Parathyroid adenoma (tissue), 2 donors: Measurements from ENCODE around the gene MKLN1.

Experiments used
- H2AFZ ChIP-seq: fragments of 300-600 bp; sonication (generic); one replicate; pipeline ENCODE4 v1.7.0; 2017; ENCODE audit warnings: antibody characterized with exemption, mild to moderate bottlenecking
- H3K27ac ChIP-seq: fragments of 300-600 bp; sonication (generic); one replicate; pipeline ENCODE4 v1.7.0; 2017
- H3K27me3 ChIP-seq: fragments of 300-600 bp; sonication (generic); one replicate; pipeline ENCODE4 v1.7.0; 2017; ENCODE audit warnings: low read length; ENCODE audit not compliant: control insufficient read depth, insufficient read depth
- H3K36me3 ChIP-seq: fragments of 300-600 bp; sonication (generic); one replicate; pipeline ENCODE4 v1.7.0; 2017; ENCODE audit warnings: low read length; ENCODE audit not compliant: control insufficient read depth, insufficient read depth
- H3K4me1 ChIP-seq: fragments of 300-600 bp; sonication (generic); one replicate; pipeline ENCODE4 v1.7.0; 2017; ENCODE audit warnings: control low read depth
- H3K4me2 ChIP-seq: fragments of 300-600 bp; sonication (generic); one replicate; pipeline ENCODE4 v1.7.0; 2017; ENCODE audit warnings: low read length
- H3K4me3 ChIP-seq: fragments of 300-600 bp; sonication (generic); one replicate; pipeline ENCODE4 v1.7.0; 2017; ENCODE audit warnings: low read depth, low read length
- H3K79me2 ChIP-seq: fragments of 300-600 bp; sonication (generic); one replicate; pipeline ENCODE4 v1.7.0; 2017; ENCODE audit warnings: control low read depth
- H3K9ac ChIP-seq: fragments of 300-600 bp; sonication (generic); one replicate; pipeline ENCODE4 v1.7.0; 2017; ENCODE audit warnings: mild to moderate bottlenecking
- H3K9me3 ChIP-seq: fragments of 300-600 bp; sonication (generic); one replicate; pipeline ENCODE4 v1.7.0; 2017; ENCODE audit warnings: low read length; ENCODE audit not compliant: control insufficient read depth
- CTCF ChIP-seq: fragments of 300-600 bp; sonication (generic); IDR thresholded peaks from one replicate; pipeline ENCODE4 v1.7.0; 2017; ENCODE audit warnings: antibody characterized with exemption, mild to moderate bottlenecking
- donor health status: primary hyperparathyroidism.

Gene MKLN1

GRCh38 chr7:131371411-131371810, 43.7 kb downstream of the MKLN1 start:
- TF ChIP-seq CTCF, result no peak
- Histone ChIP-seq H3K79me2 (peaks cover 10% of the 10 kb centered on the region), H2AFZ (no peak overlapping the region), H3K27me3 (no peaks in the 10 kb centered on the region), H3K9me3 (no peaks in the 10 kb centered on the region), H3K36me3 (no peaks in the 10 kb centered on the region), H3K4me2 (no peak overlapping the region), H3K4me3 (no peak overlapping the region), H3K4me1 (peaks cover 2% of the 10 kb centered on the region), H3K9ac (no peak overlapping the region), H3K27ac (no peak overlapping the region)

GRCh38 chr7:131372554-131372953, 44.9 kb downstream of the MKLN1 start:
- no peaks in the 10 kb centered on the region for H3K27me3 ChIP-seq
- H3K4me3 ChIP-seq, result no peak overlapping the region
- peaks cover 2% of the 10 kb centered on the region for H3K4me1 ChIP-seq
- TF ChIP-seq CTCF, result no peak
- peaks cover 8% of the 10 kb centered on the region for H3K79me2 ChIP-seq
- H3K9ac ChIP-seq, result no peak overlapping the region
- H3K27ac ChIP-seq, result no peak overlapping the region
- no peaks in the 10 kb centered on the region for H3K9me3 ChIP-seq
- H3K36me3 ChIP-seq, result no peaks in the 10 kb centered on the region
- no peak overlapping the region for H2AFZ ChIP-seq
- no peak overlapping the region for H3K4me2 ChIP-seq

DNA sequence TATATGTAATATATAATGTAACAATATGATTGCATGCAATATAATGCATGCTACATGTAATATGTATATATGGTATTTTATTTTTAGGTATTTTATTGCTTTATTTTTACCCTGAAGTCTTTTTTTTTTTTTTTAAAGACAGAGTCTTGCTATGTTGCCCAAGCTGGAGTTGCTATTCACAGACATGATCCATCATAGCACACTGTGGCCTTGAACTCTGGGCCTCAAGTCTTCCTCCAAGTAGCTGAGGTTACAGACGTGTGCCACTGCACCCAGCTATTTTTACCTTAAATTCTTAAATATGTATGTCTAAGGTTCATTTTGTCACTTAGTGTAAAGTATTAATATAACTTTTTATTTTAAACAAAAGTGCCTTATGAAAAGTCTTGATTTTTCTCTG, 47.1 kb downstream of the MKLN1 start:
- H3K4me1 ChIP-seq, result no peaks in the 10 kb centered on the region
- no peak for TF ChIP-seq CTCF
- peaks cover 18% of the 10 kb centered on the region for H3K79me2 ChIP-seq

DNA sequence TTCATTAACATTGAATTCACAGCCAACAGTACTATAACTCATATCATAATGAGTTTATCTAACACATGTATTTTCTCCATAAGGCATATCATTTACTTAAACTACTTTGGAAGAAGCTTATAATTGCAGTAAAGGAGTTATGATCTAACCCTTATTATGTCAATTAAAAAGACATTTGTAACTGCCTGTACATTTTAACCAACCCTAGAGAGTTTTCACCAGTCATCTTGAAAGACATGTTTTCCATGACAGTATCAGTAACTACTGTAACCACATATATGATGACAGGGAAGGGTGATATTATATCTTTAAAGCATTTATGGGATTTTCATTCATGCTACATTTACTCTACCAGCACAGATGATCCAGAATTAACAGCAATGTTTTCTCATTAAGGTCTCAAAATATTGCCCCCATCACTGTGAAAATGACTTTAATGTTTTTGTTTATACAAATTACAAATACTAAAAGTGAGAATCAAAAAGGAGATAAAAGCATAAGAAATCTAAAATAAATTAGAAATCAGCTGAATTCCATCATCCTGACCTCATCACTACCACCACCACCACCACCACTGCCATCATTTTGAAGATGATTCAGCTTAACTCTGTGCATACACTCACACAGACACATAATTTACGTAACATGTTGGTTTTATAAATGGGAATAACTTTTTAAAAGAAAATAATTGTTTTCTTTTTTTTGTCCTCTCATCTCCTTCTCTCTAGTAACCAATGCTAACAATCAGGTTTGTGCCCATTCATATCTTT, 53.6 kb downstream of the MKLN1 start:
- Histone ChIP-seq H3K36me3 (no peaks in the 10 kb centered on the region), H3K9me3 (no peaks in the 10 kb centered on the region), H2AFZ (no peak overlapping the region), H3K27me3 (no peaks in the 10 kb centered on the region), H3K4me1 (peaks cover 7% of the 10 kb centered on the region), H3K79me2 (peaks cover 38% of the 10 kb centered on the region), H3K4me3 (no peak overlapping the region), H3K27ac (no peak overlapping the region), H3K9ac (no peak overlapping the region), H3K4me2 (no peak overlapping the region)
- TF ChIP-seq CTCF, result no peak

More for the DNA sequence above, 47.1 kb downstream of the MKLN1 start:
- H3K27me3 ChIP-seq, result no peaks in the 10 kb centered on the region
- no peak overlapping the region for H3K9ac ChIP-seq
- H3K4me2 ChIP-seq, result no peak overlapping the region
- H3K36me3 ChIP-seq, result no peaks in the 10 kb centered on the region
- H2AFZ ChIP-seq, result no peak overlapping the region
- no peaks in the 10 kb centered on the region for H3K9me3 ChIP-seq
- H3K4me3 ChIP-seq, result no peak overlapping the region
- no peak overlapping the region for H3K27ac ChIP-seq
